Mesendoderm (in vitro differentiated cells): ENCODE results near the gene DYNC1I1.

ENCODE experiments used
- DNase-seq: peaks from one replicate; pipeline ENCODE4 v3.0.0; 2013
- H2AK5ac ChIP-seq: 2 replicates; pipeline ENCODE4 v1.6.1; 2013; ENCODE audit warnings: low read length, inconsistent platforms
- H2BK120ac ChIP-seq: 2 replicates; pipeline ENCODE4 v1.6.1; 2013; ENCODE audit warnings: low read depth, mild to moderate bottlenecking, low read length, moderate library complexity, mixed read lengths
- H2BK15ac ChIP-seq: replicated peaks from 2 replicates; pipeline ENCODE4 v1.6.1; 2013; ENCODE audit warnings: low read depth, mild to moderate bottlenecking, moderate library complexity
- H2BK5ac ChIP-seq: 2 replicates; pipeline ENCODE4 v1.6.1; 2013; ENCODE audit warnings: low read length, inconsistent platforms
- H3K18ac ChIP-seq: 2 replicates; pipeline ENCODE4 v1.6.1; 2013; ENCODE audit warnings: mild to moderate bottlenecking, low read length, mixed read lengths
- H3K23ac ChIP-seq: one replicate; pipeline ENCODE4 v1.6.1; 2013; ENCODE audit warnings: low read length
- H3K27ac ChIP-seq: 2 replicates; pipeline ENCODE4 v1.5.1; 2013; ENCODE audit warnings: low read depth, mild to moderate bottlenecking, inconsistent platforms, low read length, moderate library complexity
- H3K27me3 ChIP-seq: 2 replicates; pipeline ENCODE4 v1.6.1; 2013; ENCODE audit warnings: low read length, control low read depth, mild to moderate bottlenecking, inconsistent platforms; ENCODE audit not compliant: insufficient read depth, poor library complexity
- H3K36me3 ChIP-seq: 2 replicates; pipeline ENCODE4 v1.6.1; 2013; ENCODE audit warnings: low read length, inconsistent platforms; ENCODE audit not compliant: control insufficient read depth, insufficient read depth
- H3K4ac ChIP-seq: one replicate; pipeline ENCODE4 v1.6.1; 2013; ENCODE audit warnings: low read depth, mild to moderate bottlenecking, low read length, moderate library complexity
- H3K4me1 ChIP-seq: 2 replicates; pipeline ENCODE4 v1.6.1; 2013; ENCODE audit warnings: low read depth, low read length, inconsistent platforms; ENCODE audit not compliant: control insufficient read depth
- H3K4me2 ChIP-seq: 2 replicates; pipeline ENCODE4 v1.6.1; 2013; ENCODE audit warnings: low read length
- H3K4me3 ChIP-seq: 2 replicates; pipeline ENCODE4 v1.5.1; 2013; ENCODE audit warnings: mild to moderate bottlenecking, low read length
- H3K56ac ChIP-seq: one replicate; pipeline ENCODE4 v1.6.1; 2013; ENCODE audit warnings: low read length
- H3K79me1 ChIP-seq: 2 replicates; pipeline ENCODE4 v1.6.1; 2013; ENCODE audit warnings: low read length, inconsistent platforms
- H3K79me2 ChIP-seq: 2 replicates; pipeline ENCODE4 v1.6.1; 2013; ENCODE audit warnings: mild to moderate bottlenecking, low read length; ENCODE audit not compliant: control insufficient read depth, insufficient read depth
- H3K9ac ChIP-seq: 2 replicates; pipeline ENCODE4 v1.6.1; 2013; ENCODE audit warnings: low read length, inconsistent platforms
- H4K5ac ChIP-seq: one replicate; pipeline ENCODE4 v1.6.1; 2013; ENCODE audit warnings: low read length
- H4K8ac ChIP-seq: one replicate; pipeline ENCODE4 v1.6.1; 2013; ENCODE audit warnings: low read depth, mild to moderate bottlenecking, control low read depth, low read length, moderate library complexity
- WGBS: extraction: QIAGEN DNeasy Blood & Tissue Kit; methylation state at CpG from one replicate; pipeline ENCODE4 v1.1.7; 2013; ENCODE audit warnings: low lambda C conversion rate, missing lambda C conversion rate; ENCODE audit not compliant: insufficient coverage; ENCODE audit errors: extremely low coverage; 5-methylcytosine and 5-hydroxymethylcytosine counted together

DYNC1I1 gene

DNA sequence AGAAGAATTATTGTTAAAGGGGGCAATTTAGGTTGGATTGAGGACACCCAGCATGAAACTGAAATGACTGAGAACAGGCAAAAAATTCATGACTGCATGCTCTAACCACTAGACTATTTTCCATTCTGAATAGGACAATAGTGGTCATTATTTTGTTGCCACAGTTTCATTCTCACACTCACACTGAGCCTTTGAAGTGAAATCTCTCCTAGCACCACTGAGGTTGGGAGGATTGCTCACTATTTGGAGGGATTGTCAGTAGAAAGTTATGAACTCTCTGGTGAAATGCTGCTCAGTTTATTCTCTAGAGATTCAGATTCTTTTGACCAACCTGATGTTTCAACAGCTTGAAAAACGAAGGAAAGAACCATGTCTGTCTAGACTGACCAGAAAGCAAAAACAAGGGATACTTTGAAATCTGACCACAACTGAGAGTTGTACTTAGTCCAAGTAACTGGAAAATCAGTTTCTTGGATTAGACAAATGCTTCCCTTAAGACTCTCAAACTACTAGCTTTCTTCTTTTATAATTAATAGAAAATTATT, 191.2 kb downstream of the DYNC1I1 start:
- DNase-seq: no peak

DNA sequence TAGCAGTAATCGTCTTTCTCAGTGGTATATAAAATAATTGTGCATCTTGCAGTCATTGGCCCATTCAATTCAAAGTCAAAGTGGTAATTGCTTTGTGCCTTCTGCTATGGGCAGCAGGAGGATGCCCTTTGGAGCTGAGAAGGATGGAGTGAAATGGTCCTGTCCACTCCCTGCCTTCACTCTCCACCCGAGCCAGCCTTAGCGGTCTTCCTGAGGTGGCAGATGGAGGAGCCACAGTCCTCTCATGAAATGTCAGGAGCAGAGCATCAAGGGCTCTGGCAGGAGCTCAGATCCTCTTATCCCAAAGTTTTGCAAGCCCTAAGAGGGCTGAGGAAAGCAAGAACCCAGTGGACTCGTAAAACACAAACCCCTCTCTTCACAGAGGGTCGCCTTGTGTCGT, 199.4 kb downstream of the DYNC1I1 start:
- Histone ChIP-seq H3K18ac (no peak overlapping the region), H3K4me1 (no peaks in the 10 kb centered on the region), H3K27ac (no peak overlapping the region), H3K56ac (no peak overlapping the region), H2BK5ac (no peak overlapping the region), H3K79me1 (no peaks in the 10 kb centered on the region), H3K4ac (no peak overlapping the region), H2BK15ac (no peak overlapping the region), H2BK120ac (no peak overlapping the region), H3K4me2 (no peak overlapping the region), H3K23ac (no peak overlapping the region), H3K36me3 (no peaks in the 10 kb centered on the region), H4K8ac (no peak overlapping the region), H3K4me3 (no peak overlapping the region), H3K27me3 (no peaks in the 10 kb centered on the region), H2AK5ac (no peak overlapping the region), H4K5ac (no peak overlapping the region), H3K79me2 (no peaks in the 10 kb centered on the region), H3K9ac (no peak overlapping the region)
- WGBS: no CpG with 5 or more reads among the region's 6 CpGs
- DNase-seq: no peak

More for the DNA sequence above, 191.2 kb downstream of the DYNC1I1 start:
- Histone ChIP-seq H2BK5ac (no peak overlapping the region), H3K9ac (no peak overlapping the region), H3K4me2 (no peak overlapping the region), H3K18ac (no peak overlapping the region), H3K79me2 (no peaks in the 10 kb centered on the region), H2AK5ac (no peak overlapping the region), H3K56ac (no peak overlapping the region), H3K4me3 (no peak overlapping the region), H3K79me1 (no peaks in the 10 kb centered on the region), H3K27ac (no peak overlapping the region), H3K4ac (no peak overlapping the region), H3K4me1 (no peaks in the 10 kb centered on the region), H2BK120ac (no peak overlapping the region), H2BK15ac (no peak overlapping the region), H3K36me3 (no peaks in the 10 kb centered on the region), H4K8ac (no peak overlapping the region), H3K23ac (no peak overlapping the region), H3K27me3 (no peaks in the 10 kb centered on the region), H4K5ac (no peak overlapping the region)
- no CpG with 5 or more reads among the region's 1 CpG for WGBS

DNA sequence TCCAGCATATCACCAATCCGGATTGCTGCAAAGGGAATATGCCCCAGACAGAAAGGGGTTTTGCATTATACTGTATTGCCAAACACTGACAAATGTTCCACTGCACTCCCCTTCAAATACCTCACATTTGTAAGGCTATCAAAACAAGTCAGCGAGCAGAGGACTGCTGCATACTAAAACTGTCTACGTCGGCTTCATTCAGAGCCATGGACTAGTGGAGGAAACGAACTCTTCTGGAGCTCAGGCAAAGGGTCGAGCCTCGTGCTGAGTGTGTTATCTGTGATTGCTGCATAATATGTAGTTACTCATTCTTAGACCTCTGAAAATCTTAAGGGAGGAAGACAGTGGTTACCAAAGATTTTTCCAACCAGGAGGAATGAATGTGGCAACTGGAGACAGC, 200.2 kb downstream of the DYNC1I1 start:
- no peak overlapping the region for H3K4me3 ChIP-seq
- DNase-seq: no peak
- H3K23ac ChIP-seq: no peak overlapping the region
- no peak overlapping the region for H3K9ac ChIP-seq
- H2BK15ac ChIP-seq: no peak overlapping the region
- H3K4me2 ChIP-seq: no peak overlapping the region
- no peaks in the 10 kb centered on the region for H3K79me2 ChIP-seq
- H2BK120ac ChIP-seq: no peak overlapping the region
- H2BK5ac ChIP-seq: no peak overlapping the region
- H4K8ac ChIP-seq: no peak overlapping the region
- WGBS: no CpG with 5 or more reads among the region's 7 CpGs
- no peak overlapping the region for H3K4ac ChIP-seq
- H2AK5ac ChIP-seq: no peak overlapping the region
- H3K27ac ChIP-seq: no peak overlapping the region
- H3K79me1 ChIP-seq: no peaks in the 10 kb centered on the region
- no peaks in the 10 kb centered on the region for H3K4me1 ChIP-seq
- no peaks in the 10 kb centered on the region for H3K27me3 ChIP-seq
- no peak overlapping the region for H3K18ac ChIP-seq
- no peak overlapping the region for H3K56ac ChIP-seq
- H3K36me3 ChIP-seq: no peaks in the 10 kb centered on the region
- H4K5ac ChIP-seq: no peak overlapping the region

DNA sequence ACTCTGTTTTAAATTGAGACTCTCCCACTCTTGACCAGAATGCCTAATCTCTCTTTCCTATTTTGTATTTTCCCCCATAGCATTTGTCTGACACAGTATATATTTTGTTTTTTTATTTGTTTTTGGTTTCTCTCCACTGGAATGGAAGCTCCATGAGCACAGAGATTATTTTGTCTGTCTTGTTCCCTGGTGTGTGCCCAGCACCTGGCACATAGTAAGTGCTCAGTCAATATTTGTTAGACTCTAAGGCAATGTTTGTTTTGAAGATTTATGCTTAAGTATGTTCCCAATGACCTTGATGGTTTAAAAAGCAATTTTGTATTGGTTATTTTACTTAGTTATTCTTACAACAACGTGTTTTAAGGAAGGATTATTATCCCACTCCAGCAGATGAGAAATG, 201.8 kb downstream of the DYNC1I1 start:
- Histone ChIP-seq H3K79me1 (no peaks in the 10 kb centered on the region), H3K4me2 (no peak overlapping the region), H3K27me3 (no peaks in the 10 kb centered on the region), H3K23ac (no peak overlapping the region), H3K18ac (no peak overlapping the region), H3K4ac (no peak overlapping the region), H3K27ac (no peak overlapping the region), H2AK5ac (no peak overlapping the region), H3K4me3 (no peak overlapping the region), H4K5ac (no peak overlapping the region), H3K36me3 (no peaks in the 10 kb centered on the region), H2BK5ac (no peak overlapping the region), H2BK15ac (no peak overlapping the region), H3K79me2 (no peaks in the 10 kb centered on the region), H3K56ac (no peak overlapping the region), H3K4me1 (no peaks in the 10 kb centered on the region), H3K9ac (no peak overlapping the region), H2BK120ac (no peak overlapping the region), H4K8ac (no peak overlapping the region)
- WGBS: no CpG with 5 or more reads among the region's 1 CpG
- no peak for DNase-seq

DNA sequence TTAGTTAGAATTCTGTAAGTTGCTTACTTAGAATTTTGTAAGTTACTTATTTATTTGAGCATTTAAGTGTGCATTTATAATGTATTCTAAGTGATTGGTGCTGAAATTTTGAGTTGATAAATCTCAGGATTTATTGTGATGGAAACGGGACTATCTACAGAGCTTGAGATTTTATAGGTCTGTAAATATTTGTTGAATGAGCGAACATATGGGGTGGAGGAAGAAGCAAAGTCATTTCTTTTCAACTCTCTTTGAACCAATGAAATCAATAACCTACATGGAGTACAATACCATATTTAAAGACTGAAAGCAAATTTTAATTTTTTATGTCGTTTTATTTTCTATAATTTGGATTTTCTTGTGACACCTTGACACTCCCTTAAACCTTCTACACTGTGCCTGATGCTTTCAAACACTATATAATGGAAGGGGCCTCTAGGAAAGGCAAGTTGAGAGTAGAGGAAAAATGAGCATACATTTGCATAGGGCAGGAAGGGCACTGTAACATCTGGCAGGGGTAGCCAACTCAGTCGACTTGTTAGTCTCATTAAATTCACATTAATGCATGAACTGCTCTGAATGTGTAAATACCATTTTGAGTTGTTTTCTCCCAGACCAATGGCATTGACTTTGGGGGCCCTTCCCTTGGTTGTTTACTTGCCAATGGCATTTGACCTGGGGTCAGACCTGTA, 204.2 kb downstream of the DYNC1I1 start:
- WGBS: no CpG with 5 or more reads among the region's 4 CpGs
- no peak overlapping the region for H2BK5ac ChIP-seq
- no peak overlapping the region for H3K4ac ChIP-seq
- H2BK15ac ChIP-seq: no peak overlapping the region
- no peak overlapping the region for H3K9ac ChIP-seq
- no peak overlapping the region for H3K18ac ChIP-seq
- H3K79me1 ChIP-seq: no peaks in the 10 kb centered on the region
- H3K79me2 ChIP-seq: no peaks in the 10 kb centered on the region
- H2BK120ac ChIP-seq: no peak overlapping the region
- H4K5ac ChIP-seq: no peak overlapping the region
- H4K8ac ChIP-seq: no peak overlapping the region
- no peak overlapping the region for H3K23ac ChIP-seq
- H3K36me3 ChIP-seq: no peaks in the 10 kb centered on the region
- H2AK5ac ChIP-seq: no peak overlapping the region
- H3K4me3 ChIP-seq: no peak overlapping the region
- H3K4me1 ChIP-seq: no peaks in the 10 kb centered on the region
- DNase-seq: no peak
- no peak overlapping the region for H3K27ac ChIP-seq
- no peak overlapping the region for H3K4me2 ChIP-seq
- H3K56ac ChIP-seq: no peak overlapping the region
- H3K27me3 ChIP-seq: no peaks in the 10 kb centered on the region

DNA sequence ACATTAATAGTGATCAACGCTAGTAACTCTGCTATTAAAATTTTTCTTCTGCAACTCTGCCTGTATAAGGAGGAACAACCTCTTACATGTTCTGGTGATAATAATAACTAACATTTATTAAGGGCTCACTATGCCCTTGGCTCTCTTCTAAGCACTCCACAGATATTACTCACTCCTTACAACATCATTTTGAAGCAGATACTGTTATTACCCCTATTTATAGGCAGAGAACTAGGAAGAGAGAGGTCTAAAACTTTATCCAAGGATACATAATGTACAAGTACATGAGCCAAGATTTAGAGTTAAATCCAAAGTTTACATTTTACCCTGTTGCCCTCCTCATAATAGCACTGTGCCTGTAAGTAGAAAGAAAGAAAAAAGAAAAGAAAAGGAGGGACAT, 205.6 kb downstream of the DYNC1I1 start:
- Histone ChIP-seq H2BK5ac (no peak overlapping the region), H3K4ac (no peak overlapping the region), H3K18ac (no peak overlapping the region), H3K4me1 (no peaks in the 10 kb centered on the region), H2BK120ac (no peak overlapping the region), H2BK15ac (no peak overlapping the region), H3K56ac (no peak overlapping the region), H3K27me3 (no peaks in the 10 kb centered on the region), H3K4me3 (no peak overlapping the region), H3K9ac (no peak overlapping the region), H3K79me1 (no peaks in the 10 kb centered on the region), H4K5ac (no peak overlapping the region), H3K27ac (no peak overlapping the region), H3K36me3 (no peaks in the 10 kb centered on the region), H4K8ac (no peak overlapping the region), H3K23ac (no peak overlapping the region), H2AK5ac (no peak overlapping the region), H3K4me2 (no peak overlapping the region), H3K79me2 (no peaks in the 10 kb centered on the region)
- no CpG with 5 or more reads among the region's 1 CpG for WGBS
- no peak for DNase-seq
